ENCODE measurements around the gene STXBP3. TPM values are rescaled to one million over a fixed set of nuclear protein-coding genes. Genes with fewer than 3 reads are reported as not detected.

The STXBP3 gene
- total RNA-seq, 1 experiment from 2014 or later: 34.1 TPM

- no peaks in the 10 kb centered on the region for H4K20me1 ChIP-seq (ENCODE audit: control insufficient read depth, insufficient read depth, insufficient read length)
- H2AFZ ChIP-seq (ENCODE audit: low read length): no peak overlapping the region
- no peak overlapping the region for H2BK20ac ChIP-seq (ENCODE audit: low read depth, low read length, poor library complexity, severe bottlenecking)
- no peaks in the 10 kb centered on the region for H3K79me2 ChIP-seq (ENCODE audit: insufficient read depth, low read length)
- no peak overlapping the region for H4K91ac ChIP-seq (ENCODE audit: insufficient read length, low read depth, low read length)
- H3K27me3 Mint-ChIP-seq (ENCODE audit: low read depth): no peaks in the 10 kb centered on the region
- H3K56ac ChIP-seq (ENCODE audit: insufficient read length, low read depth, low read length): no peak overlapping the region
- H3K79me1 ChIP-seq (ENCODE audit: insufficient read depth, low read depth, low read length, poor library complexity, severe bottlenecking): no peaks in the 10 kb centered on the region
- H2BK5ac ChIP-seq (ENCODE audit: insufficient read length, low read length): no peak overlapping the region
- H2BK120ac ChIP-seq (ENCODE audit: low read depth, low read length, poor library complexity, severe bottlenecking): no peak overlapping the region
- TF ChIP-seq CTCF (conservative IDR thresholded peaks at IDR 0.05): no peak
- H3K9me3 ChIP-seq (ENCODE audit: control insufficient read depth, low read depth, low read length): no peaks in the 10 kb centered on the region
- no peak overlapping the region for H2BK15ac ChIP-seq (ENCODE audit: low read depth, low read length)
- H3K23me2 ChIP-seq (ENCODE audit: insufficient read length, low read depth, low read length, poor library complexity, severe bottlenecking): no peaks in the 10 kb centered on the region
- no peak overlapping the region for H3K27ac Mint-ChIP-seq
- no peak overlapping the region for H3K4ac ChIP-seq (ENCODE audit: low read depth, low read length)
- no peak overlapping the region for H3K4me3 Mint-ChIP-seq
- no peak overlapping the region for H3K14ac ChIP-seq (ENCODE audit: insufficient read depth, low read length)
- H3T11ph ChIP-seq (ENCODE audit: low read length): no peak overlapping the region
- H3K23ac ChIP-seq (ENCODE audit: insufficient read length, low read depth, low read length): no peak overlapping the region
- H2AK5ac ChIP-seq (ENCODE audit: insufficient read length, low read length): no peak overlapping the region
- H3K27me3 ChIP-seq (ENCODE audit: insufficient read depth, low read length): no peaks in the 10 kb centered on the region
- peaks cover 31 to 36% of the 10 kb centered on the region in 2 experiments for H3K4me1 Mint-ChIP-seq
- H3K36me3 Mint-ChIP-seq (ENCODE audit: insufficient read depth in 1 of 3, low read depth in 3 of 3): 0 out of 7 replicates have a peak, but pooled peaks cover 0 to 3% (median 0%) of the 10 kb centered on the region in 3 experiments
- no peak overlapping the region for H3K4me2 ChIP-seq (ENCODE audit: insufficient read depth, insufficient read length, low read length)
- H4K8ac ChIP-seq (replicated peaks; ENCODE audit: insufficient read length, low read depth, low read length): no peak overlapping the region
- H3K9me3 Mint-ChIP-seq: no peaks in the 10 kb centered on the region
- H3K18ac ChIP-seq (ENCODE audit: insufficient read length, low read depth, low read length): no peak overlapping the region
- H3K9ac ChIP-seq (ENCODE audit: extremely low read depth, insufficient read length, low read length): no peak overlapping the region
- no peaks in the 10 kb centered on the region; the same call in 1 of the 2 replicates for H3K4me1 ChIP-seq (ENCODE audit: insufficient read depth, low read length)
- no peak overlapping the region for H4K5ac ChIP-seq (ENCODE audit: insufficient read length, low read depth, low read length)
- no peak overlapping the region for H2BK12ac ChIP-seq (ENCODE audit: insufficient read length, low read depth, low read length)
- no peak overlapping the region for H3K27ac ChIP-seq (ENCODE audit: insufficient read length, low read depth, low read length)
- no peak for DNase-seq
These were observed 69.1 kb downstream of the STXBP3 start for GRCh38 chr1:108815566-108815965.
